Measurements from ENCODE around the gene S1PR5.

DNA sequence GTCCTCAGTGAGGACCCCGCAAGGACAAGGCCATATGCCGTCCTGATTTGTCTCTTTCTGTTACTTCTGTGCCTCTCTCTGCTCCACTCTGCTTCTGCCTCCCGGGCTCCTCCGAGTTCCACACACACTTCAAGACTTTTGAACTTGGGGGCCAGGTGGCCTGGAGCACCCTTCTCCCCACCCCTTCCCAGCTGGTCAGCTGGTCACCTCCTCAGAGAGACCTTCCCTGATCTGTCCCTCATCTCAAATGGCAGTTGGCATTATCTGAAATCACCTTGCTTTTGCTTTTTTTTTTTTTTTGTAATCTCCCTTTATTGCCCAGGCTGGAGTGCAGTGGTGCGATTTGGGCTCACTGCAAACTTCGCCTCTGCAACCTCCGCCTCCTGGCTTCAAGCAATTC is 2.2 kb upstream of the S1PR5 start:
- TF ChIP-seq FOXK2 (IDR thresholded peaks at IDR 0.05) (no peak), EP300 (IDR thresholded peaks at IDR 0.05; ENCODE audit: borderline replicate concordance in 1 of 2, control insufficient read depth in 1 of 2, low read depth in 2 of 2, low read length in 2 of 2) (no peak)
- TF ChIP-seq, protein P1, sequence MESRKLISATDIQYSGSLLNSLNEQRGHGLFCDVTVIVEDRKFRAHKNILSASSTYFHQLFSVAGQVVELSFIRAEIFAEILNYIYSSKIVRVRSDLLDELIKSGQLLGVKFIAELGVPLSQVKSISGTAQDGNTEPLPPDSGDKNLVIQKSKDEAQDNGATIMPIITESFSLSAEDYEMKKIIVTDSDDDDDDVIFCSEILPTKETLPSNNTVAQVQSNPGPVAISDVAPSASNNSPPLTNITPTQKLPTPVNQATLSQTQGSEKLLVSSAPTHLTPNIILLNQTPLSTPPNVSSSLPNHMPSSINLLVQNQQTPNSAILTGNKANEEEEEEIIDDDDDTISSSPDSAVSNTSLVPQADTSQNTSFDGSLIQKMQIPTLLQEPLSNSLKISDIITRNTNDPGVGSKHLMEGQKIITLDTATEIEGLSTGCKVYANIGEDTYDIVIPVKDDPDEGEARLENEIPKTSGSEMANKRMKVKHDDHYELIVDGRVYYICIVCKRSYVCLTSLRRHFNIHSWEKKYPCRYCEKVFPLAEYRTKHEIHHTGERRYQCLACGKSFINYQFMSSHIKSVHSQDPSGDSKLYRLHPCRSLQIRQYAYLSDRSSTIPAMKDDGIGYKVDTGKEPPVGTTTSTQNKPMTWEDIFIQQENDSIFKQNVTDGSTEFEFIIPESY (IDR thresholded peaks at IDR 0.05), result no peak
- TF ChIP-seq, protein P2, sequence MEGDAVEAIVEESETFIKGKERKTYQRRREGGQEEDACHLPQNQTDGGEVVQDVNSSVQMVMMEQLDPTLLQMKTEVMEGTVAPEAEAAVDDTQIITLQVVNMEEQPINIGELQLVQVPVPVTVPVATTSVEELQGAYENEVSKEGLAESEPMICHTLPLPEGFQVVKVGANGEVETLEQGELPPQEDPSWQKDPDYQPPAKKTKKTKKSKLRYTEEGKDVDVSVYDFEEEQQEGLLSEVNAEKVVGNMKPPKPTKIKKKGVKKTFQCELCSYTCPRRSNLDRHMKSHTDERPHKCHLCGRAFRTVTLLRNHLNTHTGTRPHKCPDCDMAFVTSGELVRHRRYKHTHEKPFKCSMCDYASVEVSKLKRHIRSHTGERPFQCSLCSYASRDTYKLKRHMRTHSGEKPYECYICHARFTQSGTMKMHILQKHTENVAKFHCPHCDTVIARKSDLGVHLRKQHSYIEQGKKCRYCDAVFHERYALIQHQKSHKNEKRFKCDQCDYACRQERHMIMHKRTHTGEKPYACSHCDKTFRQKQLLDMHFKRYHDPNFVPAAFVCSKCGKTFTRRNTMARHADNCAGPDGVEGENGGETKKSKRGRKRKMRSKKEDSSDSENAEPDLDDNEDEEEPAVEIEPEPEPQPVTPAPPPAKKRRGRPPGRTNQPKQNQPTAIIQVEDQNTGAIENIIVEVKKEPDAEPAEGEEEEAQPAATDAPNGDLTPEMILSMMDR (IDR thresholded peaks at IDR 0.05 in 2 of 3, conservative IDR thresholded peaks at IDR 0.05 in 1 of 3; ENCODE audit: control insufficient read depth in 2 of 3, extremely low read depth in 1 of 3, insufficient read depth in 1 of 3, low read depth in 3 of 3, low read length in 3 of 3), result no peak

All from GM12878 (cell line).